Loucy (cell line): Measurements from ENCODE around the gene ARMC12.
A peak's percentile ranks its signal among the peaks of the same experiment; 100 is the strongest.

ENCODE experiments used
- H2AFZ ChIP-seq: fragments of 200-600 bp; sonication (generic); 2 replicates; pipeline ENCODE4 v1.6.0; 2016; ENCODE audit warnings: antibody characterized with exemption, mild to moderate bottlenecking, low read length, moderate library complexity
- H3F3A ChIP-seq: fragments of 200-600 bp; 2 replicates; pipeline ENCODE4 v1.6.0; 2016; ENCODE audit warnings: antibody characterized with exemption, low read depth, mild to moderate bottlenecking
- H3K27me3 ChIP-seq: fragments of 200-600 bp; sonication (generic); 2 replicates; pipeline ENCODE4 v1.6.1; 2014; ENCODE audit warnings: low read length, mild to moderate bottlenecking; ENCODE audit not compliant: insufficient read depth, poor library complexity, severe bottlenecking
- H3K36me3 ChIP-seq: fragments of 200-600 bp; sonication (generic); 2 replicates; pipeline ENCODE4 v1.6.1; 2016; ENCODE audit warnings: low read length; ENCODE audit not compliant: insufficient read depth
- H3K4me1 ChIP-seq: fragments of 200-600 bp; sonication (generic); 2 replicates; pipeline ENCODE4 v1.5.1; 2014; ENCODE audit warnings: low read length, mild to moderate bottlenecking; ENCODE audit not compliant: insufficient read depth, poor library complexity, severe bottlenecking
- H3K4me2 ChIP-seq: fragments of 200-600 bp; sonication (generic); 2 replicates; pipeline ENCODE4 v1.6.0; 2014; ENCODE audit warnings: antibody characterized with exemption, low read length, low read depth, mild to moderate bottlenecking; ENCODE audit not compliant: poor library complexity, severe bottlenecking
- H3K4me3 ChIP-seq: fragments of 200-600 bp; sonication (generic); 2 replicates; pipeline ENCODE4 v1.5.1; 2014; ENCODE audit warnings: low read length, mild to moderate bottlenecking, mixed read lengths; ENCODE audit not compliant: poor library complexity, severe bottlenecking
- H3K79me2 ChIP-seq: fragments of 200-600 bp; sonication (generic); 2 replicates; pipeline ENCODE4 v1.6.1; 2014; ENCODE audit warnings: low read length; ENCODE audit not compliant: insufficient read depth
- H3K9ac ChIP-seq: fragments of 200-600 bp; sonication (generic); 2 replicates; pipeline ENCODE4 v1.6.0; 2014; ENCODE audit warnings: mild to moderate bottlenecking, low read depth, low read length, moderate library complexity; ENCODE audit not compliant: poor library complexity, severe bottlenecking
- H3K9me2 ChIP-seq: fragments of 200-600 bp; sonication (generic); replicated peaks from 2 replicates; pipeline ENCODE4 v1.6.1; 2016; ENCODE audit warnings: low read depth, low read length, mixed read lengths
- H3K9me3 ChIP-seq: fragments of 200-600 bp; sonication (generic); 2 replicates; pipeline ENCODE4 v1.6.1; 2014; ENCODE audit warnings: mild to moderate bottlenecking, antibody characterized with exemption, low read length, low read depth; ENCODE audit not compliant: insufficient read depth
- H4K20me1 ChIP-seq: fragments of 200-600 bp; sonication (generic); 2 replicates; pipeline ENCODE4 v1.6.0; 2014; ENCODE audit warnings: antibody characterized with exemption, low read length, mild to moderate bottlenecking; ENCODE audit not compliant: insufficient read depth, poor library complexity, severe bottlenecking
- CTCF ChIP-seq: fragments of 200-600 bp; sonication (generic); conservative IDR thresholded peaks from 2 replicates; pipeline ENCODE4 v1.5.1; 2014; ENCODE audit warnings: mild to moderate bottlenecking, antibody characterized with exemption, low read length
- EZH2phosphoT487 ChIP-seq: fragments of 200-600 bp; IDR thresholded peaks from 2 replicates; pipeline ENCODE4 v1.6.1; 2018; ENCODE audit warnings: antibody characterized with exemption, mild to moderate bottlenecking, moderate library complexity, borderline replicate concordance

ARMC12 gene

GRCh38 chr6:35723587-35723986 lies 13.2 kb upstream of the ARMC12 start:
- Histone ChIP-seq H3K9me2 (no peaks in the 10 kb centered on the region), H2AFZ (0 out of 2 replicates have a peak overlapping the region, but pooled peaks have one; percentile 3), H3K36me3 (no peaks in the 10 kb centered on the region), H3K4me2 (no peak overlapping the region), H3K79me2 (peaks cover 13% of the 10 kb centered on the region; the same call in 1 of the 2 replicates), H3K27me3 (no peaks in the 10 kb centered on the region), H3K9ac (peak overlapping the region; percentile 96), H4K20me1 (no peaks in the 10 kb centered on the region), H3K9me3 (no peaks in the 10 kb centered on the region), H3K4me1 (peaks cover 81% of the 10 kb centered on the region), H3K4me3 (no peak overlapping the region), H3F3A (peaks cover 17% of the 10 kb centered on the region)
- TF ChIP-seq EZH2phosphoT487: no peak
- TF ChIP-seq CTCF: no peak

GRCh38 chr6:35724059-35724458 lies 12.8 kb upstream of the ARMC12 start:
- no peak overlapping the region for H3K4me3 ChIP-seq
- H3K36me3 ChIP-seq: no peaks in the 10 kb centered on the region
- H3F3A ChIP-seq: peaks cover 13% of the 10 kb centered on the region
- H4K20me1 ChIP-seq: no peaks in the 10 kb centered on the region
- H2AFZ ChIP-seq: 0 out of 2 replicates have a peak overlapping the region, but pooled peaks have one; percentile 3
- H3K27me3 ChIP-seq: no peaks in the 10 kb centered on the region
- peak overlapping the region; percentile 96 for H3K9ac ChIP-seq
- H3K9me2 ChIP-seq: no peaks in the 10 kb centered on the region
- no peak overlapping the region for H3K4me2 ChIP-seq
- no peaks in the 10 kb centered on the region for H3K9me3 ChIP-seq
- TF ChIP-seq EZH2phosphoT487 (no peak), CTCF (no peak)
- H3K79me2 ChIP-seq: peaks cover 13% of the 10 kb centered on the region; the same call in 1 of the 2 replicates
- peaks cover 80% of the 10 kb centered on the region for H3K4me1 ChIP-seq

GRCh38 chr6:35724471-35724870 lies 12.4 kb upstream of the ARMC12 start:
- Histone ChIP-seq H2AFZ (no peak overlapping the region), H3K9ac (peak overlapping the region; percentile 96), H3K4me1 (peaks cover 80% of the 10 kb centered on the region), H3K9me2 (no peaks in the 10 kb centered on the region), H3K27me3 (no peaks in the 10 kb centered on the region), H3K9me3 (no peaks in the 10 kb centered on the region), H3K36me3 (no peaks in the 10 kb centered on the region), H3K79me2 (peaks cover 15% of the 10 kb centered on the region; the same call in 1 of the 2 replicates), H3F3A (peaks cover 9% of the 10 kb centered on the region), H4K20me1 (no peaks in the 10 kb centered on the region), H3K4me3 (no peak overlapping the region), H3K4me2 (no peak overlapping the region)
- TF ChIP-seq EZH2phosphoT487 (no peak), CTCF (no peak)
